Heart right ventricle (tissue), 16 donors: Measurements from ENCODE around the gene MAGEB10. TPM values are rescaled to one million over a fixed set of nuclear protein-coding genes. Genes with fewer than 3 reads are reported as not detected.

Source experiments
- ATAC-seq, 8 donors: fragments of 200-7000 bp; cut with Tn5 transposase; one replicate each; pipeline ENCODE4 v1.9.1; 2020; ENCODE audit warnings: mild to moderate bottlenecking in 8 of 8, moderate library complexity in 8 of 8, moderate number of reproducible peaks in 1 of 8
- DNase-seq, 2 donors: peaks; one replicate each; pipeline ENCODE4 v3.0.0-alpha.2; 2020
- H3K27ac ChIP-seq, 10 donors: fragments of 200-600 bp; sonication (generic) in 2 of 10; one replicate each; pipeline versions ENCODE4 v1.5.0 to v1.8.0; 2020 to 2022; ENCODE audit warnings: mild to moderate bottlenecking in 3 of 10
- H3K27me3 ChIP-seq, 7 donors: fragments of 200-600 bp; one replicate each; pipeline ENCODE4 v1.8.0; 2021 to 2022; ENCODE audit warnings: mild to moderate bottlenecking in 2 of 7
- H3K36me3 ChIP-seq, 9 donors: fragments of 200-600 bp; sonication (generic) in 1 of 9; one replicate each; pipeline versions ENCODE4 v1.5.0 to v1.8.0; 2020 to 2022; ENCODE audit warnings: mild to moderate bottlenecking in 2 of 9
- H3K4me1 ChIP-seq, 9 donors: fragments of 200-600 bp; sonication (generic) in 1 of 9; one replicate each; pipeline versions ENCODE4 v1.5.0 to v1.8.0; 2020 to 2022; ENCODE audit warnings: mild to moderate bottlenecking in 4 of 9
- H3K4me3 ChIP-seq, 10 donors: fragments of 200-600 bp; sonication (generic) in 2 of 10; one replicate each; pipeline versions ENCODE4 v1.5.0 to v1.8.0; 2020 to 2022; ENCODE audit warnings: mild to moderate bottlenecking in 7 of 10, moderate library complexity in 2 of 10
- H3K9me3 ChIP-seq, 11 donors: fragments of 200-600 bp in 10 of 11; sonication (generic) in 2 of 11; one replicate each; pipeline versions ENCODE4 v1.5.0 to v1.8.0; 2013 to 2022; ENCODE audit warnings: mild to moderate bottlenecking in 2 of 11, control low read depth in 1 of 11, moderate library complexity in 1 of 11
- WGBS, 2 donors: extraction: QIAGEN DNeasy Blood & Tissue Kit; methylation state at CpG; one replicate each; pipeline ENCODE4 v1.1.7; 2013; ENCODE audit warnings: inconsistent platforms in 1 of 2; 5-methylcytosine and 5-hydroxymethylcytosine counted together
- intact Hi-C, 10 donors: fragments of 100-400 bp; cut with DNase I; formaldehyde crosslinking; loops; one replicate each; pipeline versions ENCODE4 v1.11.1 to v1.14.2; 2022
- polyA plus RNA-seq, 2 donors: library from polyadenylated mRNA; stranded (reverse); fragments of 200-250 nt; gene quantifications; one replicate each; pipeline ENCODE4 v1.2.3, GENCODE V29; 2013
- total RNA-seq, 10 donors: library from RNA; stranded (reverse); fragmentation: NEBNext Ultra II Directional in 3 of 10; extraction: Animal tissue kit (Norgen Biotek cat#: 25700) in 3 of 10; gene quantifications; one replicate each; pipeline versions ENCODE4 v1.2.1 to v1.2.4, GENCODE V29; 2021 to 2023
- TF ChIP-seq, protein P1 (sequence below), 9 donors: fragments of 200-600 bp; sonication (generic) in 2 of 9; IDR thresholded peaks; one replicate each; pipeline versions ENCODE4 v1.5.0 to v1.8.0; 2021 to 2022; ENCODE audit warnings: antibody characterized with exemption in 9 of 9, mild to moderate bottlenecking in 5 of 9, moderate library complexity in 1 of 9
- donor health status: Arrhythmogenic right ventricular cardiomyopathy.
- donor health status: ischemic (EF 13 %, LVEDD 7.1; RV severe dilation, severe dysfunction).
- donor health status: healthy with polysubstance abuse.
- donor health status: DM: no; HTN: yes; CAD: no.
- donor health status: DM: no; HTN: no; CAD: no.
- donor health status: ischemic (EF 25% LVEDD 6.9; RV normal size, moderate dysfunction).
- donor health status: ischemic (EF 25% LVEDD 5.7; RV mildly dilated, moderate dysfunction).
- donor health status: healthy.
- donor health status: DM: yes; HTN: yes; CAD: no.
- donor health status: Ischemic cardiomyopathy.
- donor health status: ischemic (EF 35%, LVEDD 5.7; RV mildly dilated, moderate dysfunction).
- donor health status: nonischemic (EF 11% LVEDD 7.7; RV severe dilation, severe dysfunction).
- donor health status: DM: yes; HTN: yes; CAD: no.
- donor health status: PGD.
- donor health status: ischemic (EF 29% LVEDD 5.4; RV normal size, mild dysfunction).
- donor health status: nonischemic (EF 23%, LVEDD 6.1; RV moderate dilation, normal function).

MAGEB10 gene
- total and polyA plus RNA-seq, 12 donors, result not detected

GRCh38 chrX:27860337-27860736 lies 52.5 kb downstream of the MAGEB10 start:
- no peaks in the 10 kb centered on the region for H3K36me3 ChIP-seq
- H3K27ac ChIP-seq, result no peak overlapping the region
- no peaks in the 10 kb centered on the region for H3K4me1 ChIP-seq
- intact Hi-C loops, result no loop called here
- TF ChIP-seq, protein P1, sequence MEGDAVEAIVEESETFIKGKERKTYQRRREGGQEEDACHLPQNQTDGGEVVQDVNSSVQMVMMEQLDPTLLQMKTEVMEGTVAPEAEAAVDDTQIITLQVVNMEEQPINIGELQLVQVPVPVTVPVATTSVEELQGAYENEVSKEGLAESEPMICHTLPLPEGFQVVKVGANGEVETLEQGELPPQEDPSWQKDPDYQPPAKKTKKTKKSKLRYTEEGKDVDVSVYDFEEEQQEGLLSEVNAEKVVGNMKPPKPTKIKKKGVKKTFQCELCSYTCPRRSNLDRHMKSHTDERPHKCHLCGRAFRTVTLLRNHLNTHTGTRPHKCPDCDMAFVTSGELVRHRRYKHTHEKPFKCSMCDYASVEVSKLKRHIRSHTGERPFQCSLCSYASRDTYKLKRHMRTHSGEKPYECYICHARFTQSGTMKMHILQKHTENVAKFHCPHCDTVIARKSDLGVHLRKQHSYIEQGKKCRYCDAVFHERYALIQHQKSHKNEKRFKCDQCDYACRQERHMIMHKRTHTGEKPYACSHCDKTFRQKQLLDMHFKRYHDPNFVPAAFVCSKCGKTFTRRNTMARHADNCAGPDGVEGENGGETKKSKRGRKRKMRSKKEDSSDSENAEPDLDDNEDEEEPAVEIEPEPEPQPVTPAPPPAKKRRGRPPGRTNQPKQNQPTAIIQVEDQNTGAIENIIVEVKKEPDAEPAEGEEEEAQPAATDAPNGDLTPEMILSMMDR (IDR thresholded peaks at IDR 0.05), result no peak
- H3K9me3 ChIP-seq, result peaks cover 0 to 3% (median 0%) of the 10 kb centered on the region in 11 donors
- no peak for ATAC-seq
- peaks cover 0 to 9% (median 0%) of the 10 kb centered on the region in 7 donors for H3K27me3 ChIP-seq
- H3K4me3 ChIP-seq, result no peak overlapping the region
- no peak for DNase-seq

GRCh38 chrX:27863809-27864208 lies 56.0 kb downstream of the MAGEB10 start:
- H3K36me3 ChIP-seq, result no peaks in the 10 kb centered on the region
- DNase-seq (no peak), ATAC-seq (no peak)
- no peaks in the 10 kb centered on the region for H3K4me1 ChIP-seq
- H3K9me3 ChIP-seq, result no peaks in the 10 kb centered on the region
- WGBS, 2 donors, result 26 to 30% methylated on average over 35 of the region's 35 CpGs
- H3K27me3 ChIP-seq, result peaks cover 0 to 9% (median 0%) of the 10 kb centered on the region in 7 donors
- no peak overlapping the region for H3K27ac ChIP-seq
- TF ChIP-seq, protein P1 (IDR thresholded peaks at IDR 0.05), result no peak
- intact Hi-C loops, result no loop called here
- no peak overlapping the region for H3K4me3 ChIP-seq

Other genes with a start within 250 kb of the MAGEB10 start
- not detected for gene DCAF8L2, start 217.6 kb upstream of the MAGEB10 start, total RNA-seq
- not detected for gene DCAF8L2, start 217.6 kb upstream of the MAGEB10 start, polyA plus RNA-seq
- not detected for gene DCAF8L1, start 173.5 kb downstream of the MAGEB10 start, total RNA-seq
- not detected for gene DCAF8L1, start 173.5 kb downstream of the MAGEB10 start, polyA plus RNA-seq